Uterus (tissue), 2 donors: ENCODE results near the gene SMIM5.
A peak's percentile ranks its signal among the peaks of the same experiment; 100 is the strongest.

Experiments
- POLR2A ChIP-seq, 2 donors: fragments of 450-650 bp; IDR thresholded peaks; one replicate each; pipeline ENCODE4 v1.6.1; 2016; ENCODE audit warnings: antibody characterized with exemption in 2 of 2, mild to moderate bottlenecking in 1 of 2, moderate library complexity in 1 of 2
- TF ChIP-seq, protein P1 (sequence below), 4 experiments: fragments of 200-600 bp in 2 of 4; fragments of 450-650 bp in 2 of 4; sonication (generic) in 2 of 4; IDR thresholded peaks; one replicate each; pipeline ENCODE4 v1.5.1; 2016 to 2019; ENCODE audit warnings: antibody characterized with exemption in 4 of 4, mild to moderate bottlenecking in 2 of 4, moderate library complexity in 1 of 4

DNA sequence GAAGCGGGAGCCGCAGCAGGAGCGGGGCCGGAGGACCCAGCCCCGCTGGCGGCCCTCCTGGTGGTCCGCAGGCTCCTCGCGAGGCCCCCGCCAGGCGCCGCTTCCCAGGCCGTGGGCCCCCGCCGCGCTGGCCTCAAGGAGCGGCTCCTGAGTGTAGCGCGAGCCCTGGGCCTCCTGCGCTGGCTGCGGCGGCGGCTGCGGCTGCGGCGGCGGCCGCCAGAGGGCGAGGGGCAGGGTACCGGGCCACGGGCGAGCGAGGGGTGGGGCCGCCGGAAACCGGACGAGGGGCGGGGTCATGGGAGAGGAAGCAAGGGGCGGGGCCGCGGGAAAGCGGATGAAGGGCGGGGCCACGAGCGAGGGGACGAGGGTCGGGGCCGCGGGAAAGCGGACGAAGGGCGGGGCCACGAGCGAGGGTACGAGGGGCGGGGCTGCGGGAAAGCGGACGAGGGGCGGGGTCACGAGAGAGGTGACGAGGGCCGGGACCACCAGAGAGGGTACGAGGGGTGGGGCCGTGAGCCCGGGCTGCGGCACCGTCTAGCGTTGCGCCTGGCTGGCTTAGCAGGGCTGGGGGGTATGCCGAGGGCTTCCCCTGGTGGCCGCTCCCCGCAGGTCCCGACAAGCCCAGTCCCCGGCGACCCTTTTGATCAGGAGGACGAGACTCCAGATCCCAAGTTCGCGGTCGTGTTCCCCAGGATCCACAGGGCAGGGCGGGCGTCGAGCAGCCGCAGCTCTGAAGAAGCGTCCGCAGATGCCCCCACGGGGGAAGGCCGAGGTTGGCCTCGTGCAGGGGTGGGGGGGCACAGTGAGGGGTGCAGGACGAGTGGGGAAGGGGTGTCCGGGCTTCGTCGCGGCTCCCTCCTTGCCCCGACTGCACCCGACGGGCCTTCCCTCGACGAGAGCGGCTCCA is 44.0 kb upstream of the SMIM5 start:
- TF ChIP-seq, protein P1, sequence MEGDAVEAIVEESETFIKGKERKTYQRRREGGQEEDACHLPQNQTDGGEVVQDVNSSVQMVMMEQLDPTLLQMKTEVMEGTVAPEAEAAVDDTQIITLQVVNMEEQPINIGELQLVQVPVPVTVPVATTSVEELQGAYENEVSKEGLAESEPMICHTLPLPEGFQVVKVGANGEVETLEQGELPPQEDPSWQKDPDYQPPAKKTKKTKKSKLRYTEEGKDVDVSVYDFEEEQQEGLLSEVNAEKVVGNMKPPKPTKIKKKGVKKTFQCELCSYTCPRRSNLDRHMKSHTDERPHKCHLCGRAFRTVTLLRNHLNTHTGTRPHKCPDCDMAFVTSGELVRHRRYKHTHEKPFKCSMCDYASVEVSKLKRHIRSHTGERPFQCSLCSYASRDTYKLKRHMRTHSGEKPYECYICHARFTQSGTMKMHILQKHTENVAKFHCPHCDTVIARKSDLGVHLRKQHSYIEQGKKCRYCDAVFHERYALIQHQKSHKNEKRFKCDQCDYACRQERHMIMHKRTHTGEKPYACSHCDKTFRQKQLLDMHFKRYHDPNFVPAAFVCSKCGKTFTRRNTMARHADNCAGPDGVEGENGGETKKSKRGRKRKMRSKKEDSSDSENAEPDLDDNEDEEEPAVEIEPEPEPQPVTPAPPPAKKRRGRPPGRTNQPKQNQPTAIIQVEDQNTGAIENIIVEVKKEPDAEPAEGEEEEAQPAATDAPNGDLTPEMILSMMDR (IDR thresholded peaks at IDR 0.05), result peak; percentile 57 to 92 (median 80)
- TF ChIP-seq POLR2A (IDR thresholded peaks at IDR 0.05), result peak; percentile 48 to 88
